ENCODE data around the gene PDCD4. TPM values are rescaled to one million over a fixed set of nuclear protein-coding genes. Genes with fewer than 3 reads are reported as not detected.

Gene PDCD4
- total RNA-seq, 1 donor: 53.9 TPM

GRCh38 chr10:110918269-110918642 lies 46.5 kb downstream of the PDCD4 start:
- DNase-seq (ENCODE audit: low read depth in 2 of 3, low spot score in 2 of 3): peak in 1 of 3 donors; percentile 94

GRCh38 chr10:110918643-110919348 lies 47.1 kb downstream of the PDCD4 start, which contains the start of gene BBIP1:
BBIP1 (minus strand) TSS chr10:110919180; CDS start chr10:110918157, 1,023 bp downstream.
- DNase-seq (ENCODE audit: low read depth in 2 of 3, low spot score in 2 of 3): peak; percentile 92 to 100 (median 100)

DNA sequence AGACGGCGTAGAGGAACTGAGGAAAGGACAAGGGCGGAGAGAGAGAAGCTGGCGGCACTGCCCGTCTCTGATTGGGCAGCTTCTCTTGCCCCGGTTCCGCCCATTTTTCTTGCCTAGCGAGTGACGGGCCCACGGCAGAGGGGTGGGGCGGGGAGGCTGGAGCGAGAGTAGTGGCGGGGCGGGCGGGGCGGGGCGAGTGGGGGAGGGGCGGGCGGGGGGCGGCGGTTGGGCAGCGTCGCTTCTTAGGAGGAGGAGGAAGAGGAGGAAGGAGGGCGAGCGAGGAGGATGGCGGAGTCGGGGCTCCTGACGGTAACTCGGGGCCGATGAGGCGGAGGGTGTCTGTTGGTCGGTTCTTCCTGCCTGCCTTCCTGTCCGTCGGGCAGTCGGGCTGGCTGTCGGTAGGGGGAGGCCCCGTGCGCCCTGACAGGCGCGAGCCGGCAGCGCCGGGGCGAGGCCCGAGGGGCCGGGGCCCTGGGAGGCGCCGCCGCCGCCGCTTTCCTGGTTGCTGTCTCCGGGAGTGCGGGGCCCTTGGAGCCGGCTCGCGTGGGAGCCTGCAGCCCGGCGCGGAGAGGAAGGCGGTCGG lies 47.7 kb downstream of the PDCD4 start, which contains the start of gene SHOC2:
Gene SHOC2 (plus strand): TSS at position 256 of the 583 bp plus-strand sequence. CDS start 44,755 bp downstream, outside the sequence.
- no peak for DNase-seq (ENCODE audit: low read depth in 2 of 3, low spot score in 2 of 3)

DNA sequence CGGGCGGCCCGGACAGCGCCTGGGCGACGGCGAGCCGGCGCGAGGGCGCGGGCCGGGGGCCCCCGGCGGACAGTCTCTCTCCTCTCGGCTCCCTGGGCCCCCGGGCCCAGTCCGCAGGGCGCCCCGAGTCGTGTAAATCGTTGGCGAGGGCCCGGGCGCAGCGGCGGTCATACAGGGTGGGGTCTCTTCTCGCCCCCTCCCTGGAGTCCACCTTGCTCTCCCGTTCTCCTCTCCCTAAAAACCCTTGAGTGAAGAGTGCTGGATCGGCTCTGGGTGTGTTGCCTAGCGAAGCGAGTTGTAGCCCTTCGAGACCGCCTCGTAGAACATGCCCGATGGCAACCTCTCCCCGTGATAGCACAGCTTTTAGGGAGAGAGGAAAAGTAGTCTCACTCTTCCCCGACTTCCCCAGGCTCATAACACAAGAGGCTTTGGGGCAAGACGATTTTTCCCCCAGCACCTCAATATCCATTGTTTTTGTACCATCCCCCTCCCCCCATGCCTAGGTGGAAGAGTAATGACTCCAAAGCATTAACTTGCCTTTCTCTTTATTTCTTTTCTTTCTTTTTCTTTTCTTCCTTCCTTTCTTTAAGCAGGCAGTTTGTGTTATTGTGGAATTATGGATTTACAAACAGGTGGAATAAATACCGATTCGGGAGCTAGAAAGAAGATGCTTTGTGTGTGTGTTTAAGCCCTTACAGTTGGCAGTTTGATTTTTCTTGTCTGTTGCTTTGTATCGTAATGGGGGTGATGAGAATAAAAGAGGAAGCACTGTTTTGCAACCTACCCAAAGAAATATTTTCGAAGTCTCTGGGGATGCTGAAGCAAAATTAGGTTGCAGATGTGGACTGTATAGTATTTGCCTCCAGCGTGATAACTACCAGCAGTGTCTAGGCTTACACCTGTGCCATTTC lies 48.5 kb downstream of the PDCD4 start:
- peak in 2 of 3 donors; percentile 37 to 71 for DNase-seq (ENCODE audit: low read depth in 2 of 3, low spot score in 2 of 3)

DNA sequence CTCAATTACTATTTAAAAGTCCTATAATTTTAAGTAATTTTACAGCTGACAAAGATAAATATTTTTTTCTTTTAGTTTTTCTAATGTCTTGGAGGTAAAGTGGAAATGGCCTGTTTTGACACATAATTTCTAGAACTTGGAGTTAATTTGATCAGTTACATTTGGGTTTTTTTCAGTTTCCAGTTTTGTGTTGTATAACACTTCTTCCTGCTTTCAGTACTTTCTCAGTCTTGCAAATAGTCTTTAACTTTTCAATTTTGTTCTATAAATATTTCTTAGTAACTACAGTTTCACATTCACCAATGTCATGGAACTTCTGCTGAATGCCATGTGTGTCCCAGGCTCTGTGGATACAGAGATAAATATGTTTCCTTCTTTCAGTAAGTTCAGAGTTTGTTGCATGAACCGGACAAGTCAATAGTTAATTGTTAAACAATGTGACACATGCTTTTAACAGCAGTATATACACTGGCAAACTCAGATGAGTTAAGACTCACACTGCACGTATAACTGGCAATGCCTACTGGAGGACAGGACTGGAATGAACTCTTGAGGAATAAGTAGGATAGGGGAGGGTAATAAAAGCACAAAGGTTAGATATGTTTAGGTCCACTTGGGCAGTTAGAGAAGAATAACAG lies 52.2 kb downstream of the PDCD4 start:
- DNase-seq (ENCODE audit: low read depth in 2 of 3, low spot score in 2 of 3): no peak

- DNase-seq (ENCODE audit: low read depth in 2 of 3, low spot score in 2 of 3): no peak
Observed at GRCh38 chr10:110927461-110927860, 55.7 kb downstream of the PDCD4 start.

- no peak for DNase-seq (ENCODE audit: low read depth in 2 of 3, low spot score in 2 of 3)
Observed at GRCh38 chr10:110931769-110932381, 60.1 kb downstream of the PDCD4 start.

- DNase-seq (ENCODE audit: low read depth in 2 of 3, low spot score in 2 of 3): no peak
Observed at GRCh38 chr10:110932505-110933180, 60.9 kb downstream of the PDCD4 start.

- DNase-seq (ENCODE audit: low read depth in 2 of 3, low spot score in 2 of 3): no peak
Observed at GRCh38 chr10:110936757-110937156, 65.0 kb downstream of the PDCD4 start.

DNA sequence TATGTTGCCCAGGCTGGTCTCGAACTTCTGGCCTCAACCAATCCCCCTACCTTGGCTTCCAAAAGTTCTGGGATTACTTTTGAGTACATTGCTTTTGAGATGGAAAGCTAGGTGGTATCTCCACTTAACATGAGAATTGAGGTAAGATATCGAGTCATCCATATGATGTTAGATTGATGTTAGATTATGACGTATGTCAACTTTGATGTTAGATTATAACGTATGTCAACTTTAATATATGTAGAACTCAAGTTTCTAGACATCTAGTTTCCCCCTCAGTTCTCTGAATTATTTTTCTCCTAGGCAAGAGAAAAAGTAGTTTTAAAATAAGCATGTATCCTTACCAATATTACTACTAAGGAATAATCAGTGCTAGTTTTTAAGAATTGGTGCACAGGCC lies 67.7 kb downstream of the PDCD4 start:
- DNase-seq (ENCODE audit: low read depth in 2 of 3, low spot score in 2 of 3): no peak

DNA sequence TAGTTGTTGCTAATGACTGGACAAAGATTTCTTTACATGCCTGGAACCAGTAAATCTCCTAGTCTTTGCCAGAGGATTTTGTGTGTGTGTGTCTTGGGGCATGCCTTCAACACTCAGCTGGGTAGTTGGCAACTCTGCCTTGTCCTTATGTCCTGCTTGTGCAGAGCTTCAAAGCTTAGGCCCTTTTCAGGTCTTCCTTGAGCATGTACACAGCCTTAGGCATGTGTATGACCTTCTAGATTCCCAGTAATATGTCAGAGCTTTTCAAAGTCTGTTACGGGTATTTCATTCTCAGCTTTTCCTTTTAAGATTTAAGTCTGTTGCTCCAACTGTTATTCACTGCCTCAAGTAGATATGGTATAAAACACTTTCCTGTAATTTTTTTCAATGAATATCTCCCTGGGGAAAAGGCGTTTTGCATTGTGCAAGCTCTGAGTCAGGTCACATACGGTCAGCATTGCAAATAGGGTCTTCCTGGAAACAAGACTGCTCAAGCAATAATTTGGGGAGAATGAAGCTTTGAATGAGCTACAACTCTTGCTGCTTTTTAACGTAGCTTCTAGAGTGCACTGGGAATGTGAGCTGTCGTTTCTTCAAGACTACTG lies 73.2 kb downstream of the PDCD4 start:
- no peak for DNase-seq (ENCODE audit: low read depth in 2 of 3, low spot score in 2 of 3)

- no peak for DNase-seq (ENCODE audit: low read depth in 2 of 3, low spot score in 2 of 3)
Observed at GRCh38 chr10:110946496-110946895, 74.8 kb downstream of the PDCD4 start.

GRCh38 chr10:110947061-110947595 lies 75.4 kb downstream of the PDCD4 start:
- DNase-seq (ENCODE audit: low read depth in 2 of 3, low spot score in 2 of 3): no peak

Other genes starting within 250 kb of the PDCD4 start
- gene RBM20, start 227.6 kb upstream of the PDCD4 start, total RNA-seq: under 0.01 TPM
- 7.0 TPM for gene BBIP1, start 47.3 kb downstream of the PDCD4 start, total RNA-seq
- gene SHOC2, start 47.7 kb downstream of the PDCD4 start, total RNA-seq: 29.6 TPM
- 6.5 TPM for gene ADRA2A, start 205.1 kb downstream of the PDCD4 start, total RNA-seq